GM19239 (cell line): ENCODE results near the gene GRHL3.
"Not testable (repeated sequence)": the region's sequence is repeated elsewhere in the genome, so short reads cannot be mapped to it uniquely, and the experiment has no call there.

Source experiments
- DNase-seq: peaks from one replicate; pipeline ENCODE4 v3.0.0; 2011; ENCODE audit warnings: low spot score; ENCODE audit not compliant: insufficient read length
- FAIRE-seq: peaks from 2 replicates; lab custom pipeline; 2011; peaks lifted over from hg19 to GRCh38; lab: Jason Lieb, UNC

The GRHL3 gene

GRCh38 chr1:24319312-24319863 is at the start of gene GRHL3:
TSS of gene GRHL3 (plus strand) at chr1:24319357. CDS start at chr1:24319552, 195 bp downstream.
- DNase-seq (no peak), FAIRE-seq (no peak)

- FAIRE-seq, DNase-seq: not testable (repeated sequence)
These were observed 44.7 kb upstream of the GRHL3 start for GRCh38 chr1:24274203-24275103.

GRCh38 chr1:24275104-24275410 is 44.1 kb upstream of the GRHL3 start:
- no peak for FAIRE-seq

GRCh38 chr1:24275510-24275909 is 43.6 kb upstream of the GRHL3 start:
- FAIRE-seq (no peak), DNase-seq (no peak)

More at GRCh38 chr1:24275104-24275410, 44.1 kb upstream of the GRHL3 start:
- DNase-seq: no peak

- no peak for DNase-seq
- FAIRE-seq: no peak
These were observed 42.4 kb upstream of the GRHL3 start for GRCh38 chr1:24276791-24277190.

GRCh38 chr1:24277420-24278169 is 41.6 kb upstream of the GRHL3 start:
- DNase-seq: no peak
- FAIRE-seq: no peak

GRCh38 chr1:24278726-24279125 is 40.4 kb upstream of the GRHL3 start:
- DNase-seq (no peak), FAIRE-seq (no peak)

- DNase-seq (no peak), FAIRE-seq (no peak)
These were observed 39.4 kb upstream of the GRHL3 start for GRCh38 chr1:24279590-24280232.

GRCh38 chr1:24281591-24281990 is 37.6 kb upstream of the GRHL3 start:
- FAIRE-seq (no peak), DNase-seq (no peak)

GRCh38 chr1:24282491-24282890 is 36.7 kb upstream of the GRHL3 start:
- FAIRE-seq (no peak), DNase-seq (no peak)

GRCh38 chr1:24283326-24284155 is 35.6 kb upstream of the GRHL3 start:
- FAIRE-seq: no peak
- no peak for DNase-seq

GRCh38 chr1:24284156-24284471 is 35.0 kb upstream of the GRHL3 start:
- DNase-seq (no peak), FAIRE-seq (no peak)

GRCh38 chr1:24285231-24285630 is 33.9 kb upstream of the GRHL3 start:
- DNase-seq: no peak
- no peak for FAIRE-seq

GRCh38 chr1:24286246-24287010 is 32.7 kb upstream of the GRHL3 start:
- no peak for DNase-seq
- FAIRE-seq: no peak

GRCh38 chr1:24287779-24288178 is 31.4 kb upstream of the GRHL3 start:
- not testable (repeated sequence) for DNase-seq, FAIRE-seq

- FAIRE-seq (no peak), DNase-seq (no peak)
These were observed 30.7 kb upstream of the GRHL3 start for GRCh38 chr1:24288479-24288878.

GRCh38 chr1:24289937-24290595 is 29.1 kb upstream of the GRHL3 start:
- FAIRE-seq (no peak), DNase-seq (no peak)

- DNase-seq: no peak
- FAIRE-seq: no peak
These were observed 28.1 kb upstream of the GRHL3 start for GRCh38 chr1:24290933-24291487.
